G401 (cell line): ENCODE results near the gene CELF4. TPM values are rescaled to one million over a fixed set of nuclear protein-coding genes. Genes with fewer than 3 reads are reported as not detected.
A peak's percentile ranks its signal among the peaks of the same experiment; 100 is the strongest.

Experiments
- DNase-seq: peaks from one replicate; pipeline ENCODE4 v3.0.0-alpha.2; 2015; ENCODE audit warnings: low spot score
- in situ Hi-C: cut with HindIII; loops from 2 replicates; pipeline ENCODE4 v1.10.0; 2016; ENCODE audit warnings: low sequenced_read_pairs, mixed read lengths
- total RNA-seq: library from RNA; depleted of rRNA; stranded (reverse); fragments of >200 nt; shearing (Covaris generic); gene quantifications from 2 replicates; pipeline ENCODE4 v1.2.3, GENCODE V29; 2014

CELF4 gene
- total RNA-seq, 1 experiment from 2014 or later: not detected

DNA sequence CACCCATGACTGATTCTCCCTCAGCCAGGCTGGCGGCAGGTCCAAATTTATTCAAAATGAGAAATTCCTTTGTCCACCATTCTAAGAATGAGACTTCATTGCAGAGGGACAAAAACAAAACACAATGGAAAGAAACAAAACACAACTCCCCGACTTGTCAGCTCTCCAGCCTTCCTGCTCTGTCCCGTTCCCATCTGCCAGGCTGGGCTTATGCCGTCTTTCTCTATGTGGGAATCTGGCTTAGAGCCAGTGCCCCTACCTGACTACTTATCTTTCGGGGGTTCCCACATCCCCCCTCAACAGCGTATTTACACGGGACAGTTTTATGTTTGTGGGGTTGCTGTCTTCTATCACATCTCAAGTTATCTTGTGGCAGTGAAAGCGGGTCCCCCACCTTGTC, 13.8 kb downstream of the CELF4 start:
- in situ Hi-C loops: no loop called here
- peak; percentile 77 for DNase-seq

DNA sequence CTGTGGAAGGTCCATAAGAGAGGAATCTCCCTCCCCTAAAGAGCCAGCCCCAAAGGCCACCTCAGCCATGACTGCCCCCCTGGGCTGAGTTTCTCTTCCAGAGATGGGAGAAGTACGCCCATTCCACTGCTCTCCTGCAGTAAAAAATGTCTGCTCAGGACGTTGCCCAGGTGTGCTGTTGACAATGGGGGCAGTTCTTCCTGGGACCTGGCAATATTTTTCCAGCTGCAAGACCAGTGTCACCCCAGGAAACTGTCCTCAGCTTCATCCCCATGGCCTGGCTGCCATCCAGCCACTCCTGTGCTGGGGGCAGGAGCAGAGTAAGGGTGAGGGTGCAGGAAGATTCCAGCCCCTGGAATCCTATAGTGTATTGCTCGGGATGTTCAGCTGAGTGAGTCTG, 14.3 kb downstream of the CELF4 start:
- in situ Hi-C loops: no loop called here
- no peak for DNase-seq

DNA sequence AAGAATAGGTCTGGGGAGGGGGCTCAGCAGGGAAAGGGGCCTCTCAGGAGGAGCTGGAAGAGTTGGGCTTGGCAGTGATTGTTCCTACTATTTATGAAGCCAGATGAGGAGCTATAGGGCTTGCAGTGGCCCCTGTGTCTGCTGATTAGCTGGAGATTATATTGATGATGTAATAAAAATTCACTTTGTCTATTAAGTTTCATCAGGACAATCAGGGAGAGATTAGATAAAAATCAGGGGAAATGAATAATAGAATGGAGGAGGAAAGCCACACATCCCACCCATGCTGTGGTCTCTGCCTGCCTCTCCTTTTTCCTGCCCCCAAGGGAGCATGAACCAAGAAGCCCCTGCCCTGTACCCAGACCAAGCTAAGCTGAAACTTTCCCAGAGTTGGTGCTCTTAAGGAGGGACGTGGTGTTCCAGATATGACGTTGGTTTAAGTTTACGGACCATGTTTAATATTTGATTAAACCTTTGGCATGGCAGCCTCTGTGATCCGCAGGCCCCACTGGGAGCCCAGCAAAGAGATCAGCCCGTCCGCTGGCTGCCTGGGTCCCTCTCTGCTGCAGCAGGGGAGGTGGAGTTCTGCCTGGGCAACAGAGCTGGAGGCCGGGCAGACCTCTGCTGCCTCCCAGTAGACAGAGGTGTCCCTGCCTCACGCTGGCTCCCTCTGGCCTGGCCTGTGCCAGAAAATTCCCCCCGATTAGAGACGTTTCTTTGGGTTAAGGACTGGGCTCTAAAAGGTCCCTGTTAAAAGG, 15.3 kb downstream of the CELF4 start:
- in situ Hi-C loops: no loop called here
- DNase-seq: no peak

DNA sequence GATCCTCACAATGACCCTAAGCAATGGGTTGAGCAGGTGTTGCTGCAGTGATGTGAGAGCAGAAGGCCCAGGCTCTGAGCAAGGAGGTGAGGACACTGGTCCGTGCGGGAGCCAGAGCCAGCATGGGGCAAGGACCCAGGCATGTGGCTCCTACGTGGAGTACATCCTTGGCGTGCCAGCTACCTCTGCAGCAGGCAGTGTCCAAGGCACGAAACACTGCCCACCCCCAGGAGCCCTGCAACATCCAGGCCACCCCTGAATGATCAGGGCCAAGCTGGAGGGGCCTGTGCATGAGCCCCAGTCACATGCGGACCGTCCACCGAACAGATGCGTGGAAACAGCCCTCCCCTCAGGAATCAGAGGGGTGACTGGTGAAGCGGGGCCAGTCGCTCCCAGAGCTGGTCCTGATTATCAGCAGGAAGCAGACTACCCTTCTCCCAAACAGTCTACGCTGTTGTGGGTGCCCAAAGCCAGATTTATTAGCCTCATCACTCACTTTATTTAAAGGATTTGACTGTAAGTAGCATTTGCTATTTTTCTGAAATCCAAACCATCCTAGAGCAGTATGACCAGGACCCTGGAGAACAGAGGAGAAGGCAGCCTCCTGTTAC, 16.8 kb downstream of the CELF4 start:
- in situ Hi-C loops: no loop called here
- DNase-seq: no peak

DNA sequence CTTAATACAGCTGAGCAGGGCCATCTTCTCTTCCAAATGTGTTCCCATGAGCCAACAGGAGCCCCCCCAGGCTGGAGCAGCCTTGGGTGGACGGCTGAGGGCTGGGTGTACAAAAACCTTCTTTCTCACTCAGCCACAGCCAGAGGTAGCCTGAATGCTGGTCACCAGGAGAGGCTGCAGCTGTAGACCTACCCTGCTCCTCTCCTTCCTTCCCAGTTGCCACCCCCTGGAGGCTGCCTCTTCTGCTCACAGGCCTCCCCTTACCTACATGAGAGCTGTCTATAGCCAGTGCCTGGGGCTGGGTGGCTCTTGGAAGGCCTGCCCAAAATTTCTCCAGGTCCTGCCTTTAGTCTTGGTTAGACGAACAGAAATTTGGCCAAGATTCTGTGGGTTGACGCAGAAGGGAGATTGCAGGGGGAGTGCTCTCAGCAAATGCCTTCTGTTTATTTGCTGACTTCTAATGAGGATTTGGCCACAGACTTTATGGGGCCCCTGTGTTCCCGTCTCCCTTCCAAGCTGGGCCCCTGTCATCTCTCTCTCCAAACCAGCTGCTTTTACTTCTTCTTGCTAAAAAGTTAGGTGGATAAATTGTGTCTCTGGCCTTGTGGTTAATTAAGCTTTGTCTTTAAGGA, 18.3 kb downstream of the CELF4 start:
- in situ Hi-C loops: no loop called here
- DNase-seq: peak; percentile 47

DNA sequence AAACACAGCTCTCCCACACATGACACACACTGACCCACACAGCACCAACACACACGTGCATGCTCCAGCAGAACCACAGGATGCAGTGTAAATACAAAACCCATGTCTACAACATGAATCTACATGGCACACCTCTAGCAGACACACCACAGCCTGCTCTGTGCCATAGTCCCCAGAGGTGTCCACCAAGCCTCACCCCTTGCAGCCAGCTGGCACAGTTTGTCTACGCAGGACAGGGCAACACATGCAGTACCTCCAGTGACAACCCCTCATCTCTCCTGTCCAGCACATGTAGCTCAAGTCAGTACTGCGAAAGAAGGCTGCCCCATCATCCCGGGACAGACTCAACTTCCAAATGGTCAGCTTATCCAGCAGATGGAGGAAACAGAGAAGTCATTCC, 18.9 kb downstream of the CELF4 start:
- DNase-seq: no peak
- in situ Hi-C loops: no loop called here

DNA sequence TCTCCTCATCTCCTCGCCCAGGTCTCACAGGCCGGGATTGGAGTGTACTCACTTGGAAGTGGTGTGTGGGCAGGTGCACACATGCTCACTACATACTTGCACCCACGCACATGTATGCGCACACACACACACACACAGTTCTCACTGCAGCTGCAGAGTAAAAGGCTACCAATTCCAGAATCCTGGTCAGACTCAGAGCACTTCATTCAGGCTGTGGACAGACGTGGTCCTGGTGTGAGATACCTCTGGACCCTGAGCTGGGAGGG, 19.4 kb downstream of the CELF4 start:
- in situ Hi-C loops: no loop called here
- no peak for DNase-seq

DNA sequence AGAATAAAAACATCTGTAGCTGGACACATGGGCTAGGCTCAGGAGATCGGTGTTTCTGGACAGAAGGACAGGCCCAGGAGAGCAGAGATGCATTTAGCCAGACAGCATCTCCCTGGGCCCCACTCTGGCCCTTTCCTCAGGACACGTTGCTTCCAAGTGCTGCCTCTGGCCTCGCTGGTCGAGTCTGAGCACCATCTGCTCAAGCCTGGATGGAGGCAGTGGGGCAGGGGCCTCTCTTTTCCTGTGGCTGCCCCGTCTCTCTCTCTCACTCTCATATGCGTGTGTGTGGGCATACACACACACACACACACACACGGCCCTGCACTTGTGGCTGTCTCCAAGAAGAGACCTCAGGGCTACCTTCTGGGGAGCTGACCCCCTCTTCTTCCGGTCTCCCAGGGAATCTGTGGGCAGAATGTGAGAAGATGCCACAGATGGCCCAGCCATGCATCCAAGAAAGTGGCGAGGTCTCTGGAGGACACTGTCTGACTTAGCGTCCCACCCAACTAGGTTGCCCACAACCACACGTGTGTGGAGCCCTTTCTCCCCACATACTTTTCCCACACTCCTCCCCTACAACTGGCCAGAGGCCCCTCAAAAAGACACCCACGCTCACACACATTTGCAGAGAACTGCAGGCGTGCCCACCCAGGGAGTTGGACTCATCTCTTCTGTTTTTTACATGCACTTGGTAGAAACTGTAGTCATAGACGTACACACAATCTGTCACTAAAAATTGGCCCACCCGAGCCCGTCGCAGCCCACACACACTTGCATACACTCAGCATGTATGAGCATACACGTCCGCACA, 19.9 kb downstream of the CELF4 start:
- in situ Hi-C loops: no loop called here

DNA sequence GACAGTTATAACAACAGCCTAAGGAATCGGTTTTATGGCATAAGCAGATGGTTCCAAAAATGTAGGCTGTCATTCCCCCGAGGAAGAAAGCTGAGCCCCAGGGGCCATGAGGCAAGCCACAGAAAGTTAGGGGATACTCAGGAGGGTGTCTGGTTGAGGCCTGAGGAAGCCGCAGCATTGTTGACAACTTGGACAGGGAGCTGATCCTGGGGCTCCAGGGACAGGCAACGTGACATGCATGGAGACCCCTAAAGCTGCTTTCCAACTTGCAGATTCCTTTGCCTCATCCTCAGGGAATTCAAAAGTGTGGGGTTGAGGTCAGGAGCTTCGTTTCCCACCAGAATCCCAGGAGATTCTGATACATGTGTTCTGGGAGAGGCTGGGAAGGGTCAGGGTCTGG, 20.9 kb downstream of the CELF4 start:
- in situ Hi-C loops: no loop called here
- DNase-seq: no peak

More for the DNA sequence above, 19.9 kb downstream of the CELF4 start:
- DNase-seq: peak; percentile 37

DNA sequence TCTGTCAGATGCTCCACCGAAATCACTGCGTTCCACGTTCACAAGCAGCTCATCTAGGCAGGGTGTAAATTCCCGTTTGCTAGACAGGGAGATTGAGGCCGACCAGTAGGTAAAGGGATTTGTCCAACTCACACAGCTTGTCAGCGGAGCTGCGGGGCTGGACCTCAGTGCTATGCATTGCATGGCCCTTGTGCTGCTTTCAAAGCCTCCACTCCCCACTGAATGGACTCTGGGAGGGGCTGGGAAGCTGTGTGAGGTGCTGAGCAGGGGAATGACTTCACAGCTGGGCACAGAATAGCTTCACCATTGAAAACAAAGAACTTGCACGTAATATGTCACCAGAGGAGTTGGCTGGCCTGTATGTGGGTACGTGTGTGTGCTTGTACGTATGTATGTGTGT, 21.4 kb downstream of the CELF4 start:
- no peak for DNase-seq
- in situ Hi-C loops: no loop called here

DNA sequence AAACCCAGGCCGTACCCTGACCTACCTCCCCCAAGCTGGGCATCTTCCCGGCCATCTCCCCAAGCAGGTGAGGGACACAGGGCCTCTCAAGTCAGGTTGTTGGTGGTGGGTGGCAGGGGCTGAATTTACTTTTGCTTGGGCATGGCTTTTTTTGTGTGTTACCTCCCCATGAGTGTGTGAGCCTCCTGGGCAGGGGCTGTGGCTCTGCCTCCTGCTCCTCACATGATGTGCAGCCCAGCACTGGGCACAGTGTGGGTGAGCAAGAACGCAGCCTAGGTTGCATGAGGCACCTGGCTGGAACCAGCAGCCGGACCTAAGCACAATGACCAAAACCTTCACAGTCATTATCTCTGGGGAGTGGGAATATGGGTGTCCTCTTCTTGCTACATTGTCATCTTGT, 22.3 kb downstream of the CELF4 start:
- in situ Hi-C loops: no loop called here

DNA sequence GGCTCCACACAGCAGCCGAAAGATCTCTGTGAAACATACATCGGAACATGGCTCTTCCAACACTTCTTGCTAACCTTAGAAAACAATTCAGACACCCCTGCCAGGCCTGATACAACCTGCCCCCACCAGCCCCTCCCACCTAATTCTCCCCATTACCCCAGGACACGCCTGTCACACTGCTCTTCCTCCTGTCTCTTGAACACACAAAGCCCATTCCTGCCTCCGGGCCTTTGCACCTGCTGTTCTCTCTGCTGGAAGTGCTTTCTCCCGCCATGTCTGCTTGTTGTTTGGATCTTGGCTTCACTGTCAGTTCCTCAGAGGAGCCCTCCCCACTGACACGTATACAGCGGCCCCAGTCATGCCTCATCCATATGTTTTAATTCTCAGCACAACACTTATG, 24.1 kb downstream of the CELF4 start:
- DNase-seq: no peak
- in situ Hi-C loops: no loop called here

More for the DNA sequence above, 22.3 kb downstream of the CELF4 start:
- DNase-seq: no peak

DNA sequence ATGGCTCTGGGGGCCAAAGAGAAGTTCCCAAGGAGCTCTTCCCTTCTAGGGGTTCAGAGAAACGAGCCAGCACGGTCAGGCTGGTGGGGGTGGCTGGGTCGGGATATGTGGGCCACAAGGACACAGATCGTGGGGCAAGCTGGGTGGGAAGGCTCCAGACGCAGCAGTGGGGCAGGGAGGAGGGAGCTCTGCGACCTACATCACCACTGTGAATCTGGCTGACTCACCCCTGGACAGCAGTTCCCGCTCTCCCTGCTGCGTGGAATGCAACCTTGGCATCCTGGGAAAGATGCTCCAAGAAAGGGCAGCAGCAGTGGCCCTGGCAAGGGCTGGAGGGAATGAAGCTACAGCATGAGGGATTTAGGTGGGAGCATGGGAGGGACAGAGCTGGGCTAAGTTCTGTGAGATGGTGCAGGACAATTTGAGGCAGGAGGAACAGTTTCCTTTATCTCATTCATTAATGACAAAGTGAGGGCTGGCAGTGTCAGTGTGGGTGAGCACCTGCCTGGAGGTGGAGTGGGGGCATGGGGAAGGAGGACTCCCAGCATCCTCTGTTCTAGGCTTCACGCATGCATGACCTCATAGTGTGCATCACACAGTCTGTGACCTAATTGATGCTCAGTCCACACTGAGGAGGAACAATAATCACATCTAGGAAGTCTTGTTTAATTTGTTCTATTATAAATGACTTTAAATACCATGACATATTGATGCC, 25.0 kb downstream of the CELF4 start:
- DNase-seq: peak; percentile 33
- in situ Hi-C loops: no loop called here

DNA sequence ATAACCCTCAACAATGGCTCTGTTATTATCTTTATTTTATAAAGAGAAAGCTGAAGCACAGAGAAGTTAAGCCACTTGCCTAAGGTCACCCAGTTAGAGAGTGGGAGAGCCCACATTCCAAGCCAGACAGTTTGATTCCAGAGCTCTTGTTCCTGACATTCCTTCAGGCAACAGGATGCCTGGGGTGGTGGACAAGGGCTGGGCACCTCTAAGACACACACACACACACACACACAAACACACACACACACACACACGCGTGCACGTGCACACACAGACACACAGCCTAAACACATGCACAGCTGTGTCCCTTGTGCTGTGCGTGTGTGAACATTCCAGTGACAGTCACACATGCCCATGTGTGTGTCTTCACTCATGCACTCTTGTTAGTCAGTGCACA, 26.4 kb downstream of the CELF4 start:
- in situ Hi-C loops: no loop called here
- DNase-seq: no peak

DNA sequence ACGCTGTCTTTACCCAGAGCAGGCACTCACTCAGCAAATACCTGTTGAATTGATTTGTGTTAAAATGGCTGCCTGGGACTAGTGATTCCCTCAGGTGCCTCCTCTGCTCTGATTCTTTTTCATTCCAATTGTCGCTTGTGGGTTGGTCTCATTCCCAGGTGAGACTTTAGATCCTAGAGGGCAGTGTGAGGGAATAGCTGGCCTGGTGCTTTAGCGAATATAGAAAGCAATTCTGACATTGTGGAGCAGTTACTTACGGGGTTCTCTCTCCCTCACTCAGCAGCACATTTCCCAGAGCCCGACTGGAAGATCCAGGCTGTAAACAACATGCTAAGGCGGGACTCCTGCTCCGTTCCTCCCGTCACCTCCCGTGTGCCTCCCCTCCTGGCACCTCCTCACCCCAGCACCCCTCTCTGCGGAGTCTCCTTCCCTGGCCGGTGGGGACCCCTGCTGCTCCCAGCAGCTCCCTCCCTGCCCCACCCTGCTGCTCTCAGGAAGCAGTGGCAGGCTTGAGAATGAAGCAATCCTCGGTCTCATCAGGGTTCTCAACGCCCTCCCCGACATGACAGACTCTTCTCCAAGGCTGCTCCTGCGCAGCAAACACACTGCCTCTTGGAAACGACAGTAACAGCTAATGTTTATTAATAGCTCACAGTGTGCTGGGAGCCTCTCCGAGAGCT, 26.9 kb downstream of the CELF4 start:
- in situ Hi-C loops: no loop called here

DNA sequence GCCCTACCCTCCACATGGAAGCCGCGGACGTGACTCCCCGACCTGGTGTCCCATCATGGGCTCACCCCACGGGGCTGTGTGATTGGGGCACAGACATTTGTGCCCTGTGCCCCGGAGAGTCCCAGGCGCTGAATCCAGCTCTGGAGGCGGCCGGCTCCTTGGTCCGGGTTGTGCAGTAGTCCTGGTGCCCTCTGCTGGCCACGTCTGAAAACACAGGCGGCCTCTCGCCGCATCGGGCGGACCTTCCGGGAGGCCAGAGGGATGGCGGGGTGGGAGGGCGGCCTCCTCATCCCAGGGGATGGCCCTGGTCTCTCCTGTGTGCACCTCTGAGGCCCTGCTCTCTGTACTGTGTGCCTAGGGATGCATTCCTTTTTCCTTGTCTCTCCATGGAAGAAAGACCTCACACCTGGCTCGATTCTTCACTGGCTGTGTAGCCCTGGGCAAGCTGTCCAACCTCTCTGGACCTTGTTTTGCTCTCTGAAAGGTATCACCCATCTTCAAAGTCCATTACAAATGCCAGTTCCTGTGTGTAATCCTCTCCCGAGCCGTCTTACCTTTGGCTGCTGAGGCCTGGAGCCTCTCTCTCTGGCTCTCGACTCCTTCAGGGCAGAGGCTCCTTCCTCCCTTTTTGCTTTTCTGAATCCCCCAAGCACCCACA, 27.6 kb downstream of the CELF4 start:
- in situ Hi-C loops: no loop called here
- peak; percentile 77 for DNase-seq

More for the DNA sequence above, 26.9 kb downstream of the CELF4 start:
- DNase-seq: peak; percentile 64

DNA sequence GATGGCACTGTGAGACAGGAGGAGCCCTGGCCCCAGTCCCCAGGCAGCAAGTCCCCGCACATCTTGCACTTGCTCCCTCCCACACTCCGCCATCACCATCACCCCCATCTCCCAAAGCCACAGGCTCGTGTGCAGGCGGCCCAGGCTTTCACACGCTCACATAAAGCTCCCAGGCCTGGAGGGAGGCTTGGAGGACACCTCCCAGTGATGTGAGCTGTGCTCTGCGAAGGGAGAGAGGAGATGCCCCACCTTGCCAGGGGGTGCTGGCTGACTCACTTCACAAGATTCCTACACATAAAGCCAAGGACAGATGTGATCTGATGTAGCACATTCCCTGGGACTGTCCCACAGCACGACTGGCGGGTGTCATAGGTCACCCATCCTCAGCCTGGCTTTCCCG, 28.9 kb downstream of the CELF4 start:
- DNase-seq: no peak
- in situ Hi-C loops: no loop called here

DNA sequence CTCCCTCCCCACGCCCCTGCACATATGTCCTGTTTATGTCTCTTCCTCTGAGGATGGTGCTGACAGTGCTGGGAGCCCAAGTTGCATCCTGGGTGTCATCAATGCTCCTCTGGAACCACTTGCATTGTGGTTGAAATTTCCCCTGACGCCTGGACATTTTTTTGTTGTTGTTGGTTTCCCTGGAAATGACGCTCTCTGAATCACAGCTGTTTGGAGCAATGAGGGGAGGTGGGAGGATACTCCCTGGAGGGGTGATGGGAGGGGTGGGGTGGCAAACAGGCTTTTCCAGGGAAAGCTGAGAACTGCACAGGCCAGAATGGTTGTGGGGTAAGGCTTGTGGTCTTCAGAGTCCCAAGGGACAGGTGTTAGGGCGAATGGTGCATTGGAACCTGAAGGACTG, 29.6 kb downstream of the CELF4 start:
- DNase-seq: no peak
- in situ Hi-C loops: no loop called here
